GM23248 (cell line): ENCODE data around the gene MASP1.

Experiments used
- EZH2 ChIP-seq: fragments of 200-600 bp; sonication (generic); IDR thresholded peaks from 2 replicates; pipeline ENCODE4 v1.6.1; 2018; ENCODE audit warnings: antibody characterized with exemption, mild to moderate bottlenecking; ENCODE audit not compliant: insufficient read depth, poor library complexity, severe bottlenecking
- EZH2phosphoT487 ChIP-seq: fragments of 200-600 bp; sonication (generic); IDR thresholded peaks from 2 replicates; pipeline ENCODE4 v1.6.1; 2018; ENCODE audit warnings: antibody characterized with exemption, moderate library complexity, mild to moderate bottlenecking, low read depth; ENCODE audit not compliant: insufficient read depth

- TF ChIP-seq EZH2phosphoT487 (no peak), EZH2 (no peak)
Measured at GRCh38 chr3:187257992-187258692, 33.4 kb downstream of the MASP1 start.
